Measurements from ENCODE around the gene CAMKMT. TPM values are rescaled to one million over a fixed set of nuclear protein-coding genes. Genes with fewer than 3 reads are reported as not detected.

Gene CAMKMT
- total RNA-seq, 6 donors from 2014 or later: 7.7 to 17.8 (median 12.2) TPM

- no peak for DNase-seq
- H3K4me3 ChIP-seq: no peak overlapping the region
- H3K4me1 ChIP-seq: peaks cover 0 to 6% (median 1%) of the 10 kb centered on the region in 4 donors
- H3K36me3 ChIP-seq: no peaks in the 10 kb centered on the region
- no peak for TF ChIP-seq EP300 (IDR thresholded peaks at IDR 0.05)
- ATAC-seq (ENCODE audit: low FRiP score in 2 of 2): no peak
- WGBS, 2 donors: 94 to 98% methylated on average over 1 of the region's 1 CpG
- H3K27me3 ChIP-seq: no peaks in the 10 kb centered on the region
- no peaks in the 10 kb centered on the region for H3K9me3 ChIP-seq
- H3K27ac ChIP-seq: no peak overlapping the region
Observed at GRCh38 chr2:44352510-44352909, 9.2 kb upstream of the CAMKMT start.

- ATAC-seq (ENCODE audit: low FRiP score in 2 of 2) (no peak), DNase-seq (no peak)
- H3K9me3 ChIP-seq: no peaks in the 10 kb centered on the region
- no peak for TF ChIP-seq POLR2A (IDR thresholded peaks at IDR 0.05)
- no peak for TF ChIP-seq CTCF (IDR thresholded peaks at IDR 0.05)
- TF ChIP-seq EP300 (IDR thresholded peaks at IDR 0.05): no peak
- no peak for TF ChIP-seq POLR2AphosphoS5 (IDR thresholded peaks at IDR 0.05)
- no peak overlapping the region for H3K4me3 ChIP-seq
- H3K27me3 ChIP-seq: no peaks in the 10 kb centered on the region
- peaks cover 5 to 20% (median 6%) of the 10 kb centered on the region in 4 donors for H3K4me1 ChIP-seq
- H3K36me3 ChIP-seq: no peaks in the 10 kb centered on the region
- 95 to 98% methylated on average over 6 of the region's 6 CpGs for WGBS, 2 donors
- no peak overlapping the region for H3K27ac ChIP-seq
Observed at GRCh38 chr2:44354761-44355160, 7.0 kb upstream of the CAMKMT start.

GRCh38 chr2:44358503-44358902, 3.2 kb upstream of the CAMKMT start:
- TF ChIP-seq POLR2A (IDR thresholded peaks at IDR 0.05) (no peak), POLR2AphosphoS5 (IDR thresholded peaks at IDR 0.05) (no peak), CTCF (IDR thresholded peaks at IDR 0.05) (no peak), EP300 (IDR thresholded peaks at IDR 0.05) (no peak)
- H3K27ac ChIP-seq: no peak overlapping the region
- 50 to 62% methylated on average over 3 of the region's 3 CpGs for WGBS, 2 donors
- ATAC-seq (ENCODE audit: low FRiP score in 2 of 2) (no peak), DNase-seq (peak in 1 of 2 donors; percentile 93)
- no peaks in the 10 kb centered on the region for H3K27me3 ChIP-seq
- H3K4me3 ChIP-seq: no peak overlapping the region
- no peaks in the 10 kb centered on the region for H3K36me3 ChIP-seq
- H3K9me3 ChIP-seq: no peaks in the 10 kb centered on the region
- peaks cover 14 to 36% (median 18%) of the 10 kb centered on the region in 4 donors for H3K4me1 ChIP-seq

GRCh38 chr2:44360749-44361329, 908 bp upstream of the CAMKMT start:
- Histone ChIP-seq H3K4me3 (peak overlapping the region; percentile 71 to 84 (median 79)), H3K27ac (peak overlapping the region; percentile 89 to 95 (median 93)), H3K36me3 (no peaks in the 10 kb centered on the region), H3K9me3 (no peaks in the 10 kb centered on the region), H3K27me3 (no peaks in the 10 kb centered on the region), H3K4me1 (peaks cover 14 to 36% (median 18%) of the 10 kb centered on the region in 4 donors)
- no peak for TF ChIP-seq POLR2A (IDR thresholded peaks at IDR 0.05)
- no peak for TF ChIP-seq CTCF (IDR thresholded peaks at IDR 0.05)
- no peak for TF ChIP-seq EP300 (IDR thresholded peaks at IDR 0.05)
- TF ChIP-seq POLR2AphosphoS5 (IDR thresholded peaks at IDR 0.05): no peak
- ATAC-seq (ENCODE audit: low FRiP score in 2 of 2) (peak; percentile 11 to 45), DNase-seq (no peak)
- WGBS, 2 donors: 4% methylated on average over 19 of the region's 19 CpGs

DNA sequence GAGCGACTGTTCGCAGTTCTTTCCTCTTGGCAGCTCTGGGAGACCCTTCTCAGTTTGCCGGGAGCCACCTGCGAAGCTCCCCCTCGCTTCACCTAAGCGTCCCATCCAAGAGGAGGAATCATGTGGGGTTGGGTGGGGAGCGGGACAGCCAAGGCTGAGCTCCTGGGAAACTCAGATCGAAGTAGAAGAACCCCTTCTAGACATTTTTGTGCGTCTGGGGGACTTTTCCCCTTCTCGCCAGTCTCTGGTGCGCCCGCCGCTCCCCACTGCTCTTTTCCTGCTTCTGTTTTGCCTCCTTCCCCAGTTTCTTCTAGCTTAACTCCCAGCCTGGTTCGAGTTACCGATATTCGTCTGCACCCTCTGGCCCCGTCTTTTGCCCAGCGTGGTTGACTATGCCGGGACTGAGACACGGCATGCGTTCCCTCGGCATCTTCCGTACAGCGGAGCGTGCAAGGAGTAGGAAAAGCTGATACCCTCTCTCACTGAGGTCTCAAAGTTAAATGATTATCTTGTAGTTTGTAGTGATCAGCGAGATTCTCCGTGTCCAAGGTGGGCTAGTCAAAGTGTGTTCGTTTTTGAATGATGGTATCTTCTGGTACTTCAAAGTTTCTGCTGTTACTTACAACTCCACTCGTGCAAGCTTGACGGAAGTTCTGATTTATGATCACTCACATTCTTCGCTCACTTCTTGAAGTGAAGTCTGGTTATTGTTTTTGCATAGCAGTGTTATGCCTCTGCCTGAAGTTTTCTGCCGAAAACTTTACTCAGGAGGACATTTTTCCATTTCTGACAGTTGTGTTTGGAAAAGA, 664 bp downstream of the CAMKMT start:
- H3K4me1 ChIP-seq: peaks cover 14 to 36% (median 18%) of the 10 kb centered on the region in 4 donors
- H3K9me3 ChIP-seq: no peaks in the 10 kb centered on the region
- peak overlapping the region; percentile 61 to 84 (median 74) for H3K4me3 ChIP-seq
- ATAC-seq (ENCODE audit: low FRiP score in 2 of 2): peak; percentile 59 to 69
- H3K36me3 ChIP-seq: no peaks in the 10 kb centered on the region
- peak overlapping the region; percentile 89 to 95 (median 93) for H3K27ac ChIP-seq
- DNase-seq: peak; percentile 25 to 32
- no peaks in the 10 kb centered on the region for H3K27me3 ChIP-seq
- no peak for TF ChIP-seq CTCF (IDR thresholded peaks at IDR 0.05)
- no peak for TF ChIP-seq POLR2A (IDR thresholded peaks at IDR 0.05)
- TF ChIP-seq EP300 (IDR thresholded peaks at IDR 0.05): no peak
- TF ChIP-seq POLR2AphosphoS5 (IDR thresholded peaks at IDR 0.05): no peak
- 1% methylated on average over 26 to 30 of the region's 32 CpGs for WGBS, 2 donors
